Measurements from ENCODE around the gene PRDM7.

Gene PRDM7

DNA sequence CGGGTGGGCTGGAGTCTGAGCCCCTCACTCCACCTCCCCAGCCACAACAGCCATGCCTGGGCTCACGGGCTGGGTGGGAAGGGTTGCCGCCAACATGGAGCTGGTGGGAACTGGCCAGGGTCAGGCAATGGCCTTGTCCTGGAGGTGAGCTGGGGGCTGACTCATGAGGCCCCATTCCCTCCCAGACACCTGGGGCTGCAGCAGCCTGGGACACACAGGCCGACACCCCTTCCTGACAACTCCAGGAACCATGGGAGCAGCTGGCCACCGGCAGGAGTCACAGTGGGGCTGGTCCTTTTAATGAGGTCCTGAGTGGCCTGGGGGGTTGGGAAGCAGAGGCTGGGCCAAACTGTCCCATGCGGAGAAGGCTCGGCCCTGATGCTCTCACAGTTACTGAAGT, 70.1 kb downstream of the PRDM7 start:
- Histone ChIP-seq H3K27me3 (ENCODE audit: control insufficient read depth in 2 of 2, insufficient read depth in 2 of 2, low read length in 2 of 2) (no peaks in the 10 kb centered on the region), H3K9ac (ENCODE audit: low read depth in 1 of 2, low read length in 2 of 2) (no peak overlapping the region), H3K36me3 (ENCODE audit: control insufficient read depth in 2 of 2, insufficient read depth in 2 of 2, low read length in 2 of 2) (no peaks in the 10 kb centered on the region), H3K4me3 (ENCODE audit: low read length in 2 of 2) (no peak overlapping the region), H3K9me3 (ENCODE audit: control insufficient read depth in 2 of 2, low read length in 2 of 2) (no peaks in the 10 kb centered on the region), H3K27ac (ENCODE audit: low read depth in 2 of 2, low read length in 2 of 2) (no peak overlapping the region), H3K4me1 (ENCODE audit: control insufficient read depth in 2 of 2, insufficient read depth in 2 of 2, low read length in 2 of 2) (peaks cover 0 to 7% of the 10 kb centered on the region in 2 donors)
